Heart right ventricle (tissue), 16 donors: ENCODE data around the gene MORN5. TPM values are rescaled to one million over a fixed set of nuclear protein-coding genes. Genes with fewer than 3 reads are reported as not detected.

ENCODE experiments used
- ATAC-seq, 8 donors: fragments of 200-7000 bp; cut with Tn5 transposase; one replicate each; pipeline ENCODE4 v1.9.1; 2020; ENCODE audit warnings: mild to moderate bottlenecking in 8 of 8, moderate library complexity in 8 of 8, moderate number of reproducible peaks in 1 of 8
- DNase-seq, 2 donors: peaks; one replicate each; pipeline ENCODE4 v3.0.0-alpha.2; 2020
- H3K27ac ChIP-seq, 10 donors: fragments of 200-600 bp; sonication (generic) in 2 of 10; one replicate each; pipeline versions ENCODE4 v1.5.0 to v1.8.0; 2020 to 2022; ENCODE audit warnings: mild to moderate bottlenecking in 3 of 10
- H3K27me3 ChIP-seq, 7 donors: fragments of 200-600 bp; one replicate each; pipeline ENCODE4 v1.8.0; 2021 to 2022; ENCODE audit warnings: mild to moderate bottlenecking in 2 of 7
- H3K36me3 ChIP-seq, 9 donors: fragments of 200-600 bp; sonication (generic) in 1 of 9; one replicate each; pipeline versions ENCODE4 v1.5.0 to v1.8.0; 2020 to 2022; ENCODE audit warnings: mild to moderate bottlenecking in 2 of 9
- H3K4me1 ChIP-seq, 9 donors: fragments of 200-600 bp; sonication (generic) in 1 of 9; one replicate each; pipeline versions ENCODE4 v1.5.0 to v1.8.0; 2020 to 2022; ENCODE audit warnings: mild to moderate bottlenecking in 4 of 9
- H3K4me3 ChIP-seq, 10 donors: fragments of 200-600 bp; sonication (generic) in 2 of 10; one replicate each; pipeline versions ENCODE4 v1.5.0 to v1.8.0; 2020 to 2022; ENCODE audit warnings: mild to moderate bottlenecking in 7 of 10, moderate library complexity in 2 of 10
- H3K9me3 ChIP-seq, 11 donors: fragments of 200-600 bp in 10 of 11; sonication (generic) in 2 of 11; one replicate each; pipeline versions ENCODE4 v1.5.0 to v1.8.0; 2013 to 2022; ENCODE audit warnings: mild to moderate bottlenecking in 2 of 11, control low read depth in 1 of 11, moderate library complexity in 1 of 11
- CTCF ChIP-seq, 9 donors: fragments of 200-600 bp; sonication (generic) in 2 of 9; IDR thresholded peaks; one replicate each; pipeline versions ENCODE4 v1.5.0 to v1.8.0; 2021 to 2022; ENCODE audit warnings: antibody characterized with exemption in 9 of 9, mild to moderate bottlenecking in 5 of 9, moderate library complexity in 1 of 9
- WGBS, 2 donors: extraction: QIAGEN DNeasy Blood & Tissue Kit; methylation state at CpG; one replicate each; pipeline ENCODE4 v1.1.7; 2013; ENCODE audit warnings: inconsistent platforms in 1 of 2; 5-methylcytosine and 5-hydroxymethylcytosine counted together
- intact Hi-C, 10 donors: fragments of 100-400 bp; cut with DNase I; formaldehyde crosslinking; loops; one replicate each; pipeline versions ENCODE4 v1.11.1 to v1.14.2; 2022
- polyA plus RNA-seq, 2 donors: library from polyadenylated mRNA; stranded (reverse); fragments of 200-250 nt; gene quantifications; one replicate each; pipeline ENCODE4 v1.2.3, GENCODE V29; 2013
- total RNA-seq, 10 donors: library from RNA; stranded (reverse); fragmentation: NEBNext Ultra II Directional in 3 of 10; extraction: Animal tissue kit (Norgen Biotek cat#: 25700) in 3 of 10; gene quantifications; one replicate each; pipeline versions ENCODE4 v1.2.1 to v1.2.4, GENCODE V29; 2021 to 2023
- donor health status: Arrhythmogenic right ventricular cardiomyopathy.
- donor health status: ischemic (EF 13 %, LVEDD 7.1; RV severe dilation, severe dysfunction).
- donor health status: healthy with polysubstance abuse.
- donor health status: DM: no; HTN: yes; CAD: no.
- donor health status: DM: no; HTN: no; CAD: no.
- donor health status: ischemic (EF 25% LVEDD 6.9; RV normal size, moderate dysfunction).
- donor health status: ischemic (EF 25% LVEDD 5.7; RV mildly dilated, moderate dysfunction).
- donor health status: healthy.
- donor health status: DM: yes; HTN: yes; CAD: no.
- donor health status: Ischemic cardiomyopathy.
- donor health status: ischemic (EF 35%, LVEDD 5.7; RV mildly dilated, moderate dysfunction).
- donor health status: nonischemic (EF 11% LVEDD 7.7; RV severe dilation, severe dysfunction).
- donor health status: DM: yes; HTN: yes; CAD: no.
- donor health status: PGD.
- donor health status: ischemic (EF 29% LVEDD 5.4; RV normal size, mild dysfunction).
- donor health status: nonischemic (EF 23%, LVEDD 6.1; RV moderate dilation, normal function).

MORN5 gene
- total and polyA plus RNA-seq, 12 donors = not detected

- intact Hi-C loops = no loop called here
Measured at GRCh38 chr9:122197882-122198281, 38.2 kb downstream of the MORN5 start.

GRCh38 chr9:122200960-122201595, 41.4 kb downstream of the MORN5 start:
- Histone ChIP-seq H3K36me3 (peaks cover 0 to 5% (median 0%) of the 10 kb centered on the region in 9 donors), H3K4me3 (no peak overlapping the region), H3K27me3 (peaks cover 0 to 17% (median 1%) of the 10 kb centered on the region in 7 donors), H3K4me1 (peaks cover 0 to 11% (median 1%) of the 10 kb centered on the region in 9 donors), H3K27ac (no peak overlapping the region), H3K9me3 (no peaks in the 10 kb centered on the region)
- ATAC-seq (peak in 6 of 8 donors; percentile 31 to 54 (median 48)), DNase-seq (no peak)
- WGBS, 2 donors = 62 to 70% methylated on average over 7 of the region's 7 CpGs
- intact Hi-C loops = no loop called here
- TF ChIP-seq CTCF (IDR thresholded peaks at IDR 0.05) = no peak

More at GRCh38 chr9:122197882-122198281, 38.2 kb downstream of the MORN5 start:
- Histone ChIP-seq H3K27me3 (peaks cover 0 to 21% (median 7%) of the 10 kb centered on the region in 7 donors), H3K9me3 (no peaks in the 10 kb centered on the region), H3K27ac (no peak overlapping the region), H3K4me3 (no peak overlapping the region), H3K4me1 (peaks cover 0 to 11% (median 0%) of the 10 kb centered on the region in 9 donors), H3K36me3 (peaks cover 0 to under 1% (median 0%) of the 10 kb centered on the region in 9 donors)
- DNase-seq (no peak), ATAC-seq (no peak)
- WGBS, 2 donors = 75% methylated on average over 4 of the region's 4 CpGs
- no peak for TF ChIP-seq CTCF (IDR thresholded peaks at IDR 0.05)

GRCh38 chr9:122201641-122202040, 41.9 kb downstream of the MORN5 start:
- Histone ChIP-seq H3K27ac (no peak overlapping the region), H3K4me3 (no peak overlapping the region), H3K4me1 (peaks cover 0 to 13% (median 5%) of the 10 kb centered on the region in 9 donors), H3K36me3 (peaks cover 0 to 5% (median 0%) of the 10 kb centered on the region in 9 donors), H3K9me3 (no peaks in the 10 kb centered on the region), H3K27me3 (peaks cover 0 to 14% (median 0%) of the 10 kb centered on the region in 7 donors)
- ATAC-seq (no peak), DNase-seq (no peak)
- TF ChIP-seq CTCF (IDR thresholded peaks at IDR 0.05) = no peak
- intact Hi-C loops = no loop called here
- 91 to 100% methylated on average over 1 of the region's 1 CpG for WGBS, 2 donors

- Histone ChIP-seq H3K4me3 (no peak overlapping the region), H3K4me1 (peaks cover 0 to 13% (median 5%) of the 10 kb centered on the region in 9 donors), H3K27ac (no peak overlapping the region), H3K36me3 (peaks cover 0 to 5% (median 0%) of the 10 kb centered on the region in 9 donors), H3K9me3 (no peaks in the 10 kb centered on the region), H3K27me3 (peaks cover 0 to 11% (median 0%) of the 10 kb centered on the region in 7 donors)
- intact Hi-C loops = no loop called here
- ATAC-seq (peak in 3 of 8 donors; percentile 65 to 80 (median 74)), DNase-seq (no peak)
- no peak for TF ChIP-seq CTCF (IDR thresholded peaks at IDR 0.05)
- WGBS, 2 donors = 47 to 49% methylated on average over 3 of the region's 3 CpGs
Measured at GRCh38 chr9:122202111-122202510, 42.4 kb downstream of the MORN5 start.
